H1 (cell line): ENCODE measurements around the gene TGFBI. TPM values are rescaled to one million over a fixed set of nuclear protein-coding genes. Genes with fewer than 3 reads are reported as not detected.

Experiments used
- CHD1 ChIP-seq: IDR thresholded peaks from 2 replicates; pipeline ENCODE4 v1.6.1; 2012; ENCODE audit warnings: low read depth, low read length, improper control_type of control experiment
- CTCF ChIP-seq, 3 experiments: IDR thresholded peaks; 1 replicate in 2 of 3; 2 replicates in 1 of 3; pipeline versions ENCODE4 v1.5.1 to v1.6.1; 2011; ENCODE audit warnings: low read length in 3 of 3, mild to moderate bottlenecking in 3 of 3, inconsistent platforms in 2 of 3, low read depth in 1 of 3, moderate library complexity in 1 of 3; ENCODE audit not compliant: insufficient read depth in 1 of 3; ENCODE audit errors: control extremely low read depth in 1 of 3
- EP300 ChIP-seq, 2 experiments: IDR thresholded peaks; 1 replicate in 1 of 2; 2 replicates in 1 of 2; pipeline ENCODE4 v1.6.1; 2011 to 2012; ENCODE audit warnings: low read depth in 2 of 2, low read length in 2 of 2, mild to moderate bottlenecking in 2 of 2, borderline replicate concordance in 1 of 2, inconsistent platforms in 1 of 2, moderate library complexity in 1 of 2
- NANOG ChIP-seq: IDR thresholded peaks from 2 replicates; pipeline ENCODE4 v1.6.1; 2011; ENCODE audit warnings: low read length, low read depth, mild to moderate bottlenecking, inconsistent platforms; ENCODE audit not compliant: insufficient read depth, poor library complexity, severe bottlenecking
- SP2 ChIP-seq: IDR thresholded peaks from 2 replicates; pipeline ENCODE4 v1.6.1; 2012; ENCODE audit warnings: mild to moderate bottlenecking, low read length, inconsistent platforms
- TAF1 ChIP-seq: IDR thresholded peaks from 2 replicates; pipeline ENCODE4 v1.6.1; 2011; ENCODE audit warnings: mild to moderate bottlenecking, low read depth, low read length
- polyA plus RNA-seq, 7 experiments: library from polyadenylated mRNA; depleted of rRNA in 3 of 7; stranded (reverse) in 5 of 7; unstranded in 2 of 7; fragments of >200 nt in 5 of 7; fragments of 200-250 nt in 2 of 7; gene quantifications; 1 replicate in 5 of 7; 2 replicates in 1 of 7; 4 replicates in 1 of 7; pipeline versions ENCODE4 v1.2.1 to v1.2.3, GENCODE V29; 2011 to 2013; ENCODE audit warnings: missing spikeins in 2 of 7, mixed read lengths in 2 of 7
- total RNA-seq: library from RNA; stranded (reverse); fragmentation: NEBNext Ultra II Directional; extraction: Animal tissue kit (Norgen Biotek cat#: 25700); gene quantifications from 2 replicates; pipeline ENCODE4 v1.2.1, GENCODE V29; 2021
- TF ChIP-seq, protein P1 (sequence below): fragments of 300-600 bp; sonication (generic); IDR thresholded peaks from 2 replicates; pipeline ENCODE4 v1.7.1; 2012; ENCODE audit warnings: low read length, moderate library complexity, mild to moderate bottlenecking, inconsistent platforms; ENCODE audit not compliant: insufficient replicate concordance

The TGFBI gene
- total and polyA plus RNA-seq, 2 of the 8 experiments (the other 6 are each of a cell fraction or from before 2014, with no cell fraction given), result 6.0 to 8.5 TPM

- TF ChIP-seq, protein P1, sequence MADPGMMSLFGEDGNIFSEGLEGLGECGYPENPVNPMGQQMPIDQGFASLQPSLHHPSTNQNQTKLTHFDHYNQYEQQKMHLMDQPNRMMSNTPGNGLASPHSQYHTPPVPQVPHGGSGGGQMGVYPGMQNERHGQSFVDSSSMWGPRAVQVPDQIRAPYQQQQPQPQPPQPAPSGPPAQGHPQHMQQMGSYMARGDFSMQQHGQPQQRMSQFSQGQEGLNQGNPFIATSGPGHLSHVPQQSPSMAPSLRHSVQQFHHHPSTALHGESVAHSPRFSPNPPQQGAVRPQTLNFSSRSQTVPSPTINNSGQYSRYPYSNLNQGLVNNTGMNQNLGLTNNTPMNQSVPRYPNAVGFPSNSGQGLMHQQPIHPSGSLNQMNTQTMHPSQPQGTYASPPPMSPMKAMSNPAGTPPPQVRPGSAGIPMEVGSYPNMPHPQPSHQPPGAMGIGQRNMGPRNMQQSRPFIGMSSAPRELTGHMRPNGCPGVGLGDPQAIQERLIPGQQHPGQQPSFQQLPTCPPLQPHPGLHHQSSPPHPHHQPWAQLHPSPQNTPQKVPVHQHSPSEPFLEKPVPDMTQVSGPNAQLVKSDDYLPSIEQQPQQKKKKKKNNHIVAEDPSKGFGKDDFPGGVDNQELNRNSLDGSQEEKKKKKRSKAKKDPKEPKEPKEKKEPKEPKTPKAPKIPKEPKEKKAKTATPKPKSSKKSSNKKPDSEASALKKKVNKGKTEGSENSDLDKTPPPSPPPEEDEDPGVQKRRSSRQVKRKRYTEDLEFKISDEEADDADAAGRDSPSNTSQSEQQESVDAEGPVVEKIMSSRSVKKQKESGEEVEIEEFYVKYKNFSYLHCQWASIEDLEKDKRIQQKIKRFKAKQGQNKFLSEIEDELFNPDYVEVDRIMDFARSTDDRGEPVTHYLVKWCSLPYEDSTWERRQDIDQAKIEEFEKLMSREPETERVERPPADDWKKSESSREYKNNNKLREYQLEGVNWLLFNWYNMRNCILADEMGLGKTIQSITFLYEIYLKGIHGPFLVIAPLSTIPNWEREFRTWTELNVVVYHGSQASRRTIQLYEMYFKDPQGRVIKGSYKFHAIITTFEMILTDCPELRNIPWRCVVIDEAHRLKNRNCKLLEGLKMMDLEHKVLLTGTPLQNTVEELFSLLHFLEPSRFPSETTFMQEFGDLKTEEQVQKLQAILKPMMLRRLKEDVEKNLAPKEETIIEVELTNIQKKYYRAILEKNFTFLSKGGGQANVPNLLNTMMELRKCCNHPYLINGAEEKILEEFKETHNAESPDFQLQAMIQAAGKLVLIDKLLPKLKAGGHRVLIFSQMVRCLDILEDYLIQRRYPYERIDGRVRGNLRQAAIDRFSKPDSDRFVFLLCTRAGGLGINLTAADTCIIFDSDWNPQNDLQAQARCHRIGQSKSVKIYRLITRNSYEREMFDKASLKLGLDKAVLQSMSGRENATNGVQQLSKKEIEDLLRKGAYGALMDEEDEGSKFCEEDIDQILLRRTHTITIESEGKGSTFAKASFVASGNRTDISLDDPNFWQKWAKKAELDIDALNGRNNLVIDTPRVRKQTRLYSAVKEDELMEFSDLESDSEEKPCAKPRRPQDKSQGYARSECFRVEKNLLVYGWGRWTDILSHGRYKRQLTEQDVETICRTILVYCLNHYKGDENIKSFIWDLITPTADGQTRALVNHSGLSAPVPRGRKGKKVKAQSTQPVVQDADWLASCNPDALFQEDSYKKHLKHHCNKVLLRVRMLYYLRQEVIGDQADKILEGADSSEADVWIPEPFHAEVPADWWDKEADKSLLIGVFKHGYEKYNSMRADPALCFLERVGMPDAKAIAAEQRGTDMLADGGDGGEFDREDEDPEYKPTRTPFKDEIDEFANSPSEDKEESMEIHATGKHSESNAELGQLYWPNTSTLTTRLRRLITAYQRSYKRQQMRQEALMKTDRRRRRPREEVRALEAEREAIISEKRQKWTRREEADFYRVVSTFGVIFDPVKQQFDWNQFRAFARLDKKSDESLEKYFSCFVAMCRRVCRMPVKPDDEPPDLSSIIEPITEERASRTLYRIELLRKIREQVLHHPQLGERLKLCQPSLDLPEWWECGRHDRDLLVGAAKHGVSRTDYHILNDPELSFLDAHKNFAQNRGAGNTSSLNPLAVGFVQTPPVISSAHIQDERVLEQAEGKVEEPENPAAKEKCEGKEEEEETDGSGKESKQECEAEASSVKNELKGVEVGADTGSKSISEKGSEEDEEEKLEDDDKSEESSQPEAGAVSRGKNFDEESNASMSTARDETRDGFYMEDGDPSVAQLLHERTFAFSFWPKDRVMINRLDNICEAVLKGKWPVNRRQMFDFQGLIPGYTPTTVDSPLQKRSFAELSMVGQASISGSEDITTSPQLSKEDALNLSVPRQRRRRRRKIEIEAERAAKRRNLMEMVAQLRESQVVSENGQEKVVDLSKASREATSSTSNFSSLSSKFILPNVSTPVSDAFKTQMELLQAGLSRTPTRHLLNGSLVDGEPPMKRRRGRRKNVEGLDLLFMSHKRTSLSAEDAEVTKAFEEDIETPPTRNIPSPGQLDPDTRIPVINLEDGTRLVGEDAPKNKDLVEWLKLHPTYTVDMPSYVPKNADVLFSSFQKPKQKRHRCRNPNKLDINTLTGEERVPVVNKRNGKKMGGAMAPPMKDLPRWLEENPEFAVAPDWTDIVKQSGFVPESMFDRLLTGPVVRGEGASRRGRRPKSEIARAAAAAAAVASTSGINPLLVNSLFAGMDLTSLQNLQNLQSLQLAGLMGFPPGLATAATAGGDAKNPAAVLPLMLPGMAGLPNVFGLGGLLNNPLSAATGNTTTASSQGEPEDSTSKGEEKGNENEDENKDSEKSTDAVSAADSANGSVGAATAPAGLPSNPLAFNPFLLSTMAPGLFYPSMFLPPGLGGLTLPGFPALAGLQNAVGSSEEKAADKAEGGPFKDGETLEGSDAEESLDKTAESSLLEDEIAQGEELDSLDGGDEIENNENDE, result no peak
- TF ChIP-seq NANOG, result no peak
- TF ChIP-seq TAF1, result no peak
- TF ChIP-seq SP2, result no peak
- no peak for TF ChIP-seq EP300 (IDR thresholded peaks at IDR 0.05; ENCODE audit: borderline replicate concordance in 1 of 2, low read depth in 2 of 2, low read length in 2 of 2)
- TF ChIP-seq CTCF (IDR thresholded peaks at IDR 0.05; ENCODE audit: control extremely low read depth in 1 of 3, insufficient read depth in 1 of 3, low read depth in 1 of 3, low read length in 3 of 3), result no peak
- TF ChIP-seq CHD1, result no peak
These were observed 80.0 kb downstream of the TGFBI start (continued) for GRCh38 chr5:136108766-136109165.
